Testis (tissue), 3 donors: ENCODE results near the gene HERPUD1. TPM values are rescaled to one million over a fixed set of nuclear protein-coding genes. Genes with fewer than 3 reads are reported as not detected.
"Not testable (repeated sequence)": the region's sequence is repeated elsewhere in the genome, so short reads cannot be mapped to it uniquely, and the experiment has no call there.

Experiments
- DNase-seq: peaks from one replicate; pipeline ENCODE4 v3.0.0-alpha.2; 2019
- H3K27ac ChIP-seq, 2 donors: fragments of 200-600 bp; sonication (generic); one replicate each; pipeline ENCODE4 v1.5.1; 2019
- H3K27me3 ChIP-seq: fragments of 200-600 bp; sonication (generic); one replicate; pipeline ENCODE4 v1.5.1; 2019
- H3K36me3 ChIP-seq: fragments of 200-600 bp; sonication (generic); one replicate; pipeline ENCODE4 v1.5.1; 2017; ENCODE audit warnings: low read depth; ENCODE audit errors: missing control alignments
- H3K4me1 ChIP-seq: fragments of 200-600 bp; sonication (generic); one replicate; pipeline ENCODE4 v1.5.1; 2019
- H3K4me3 ChIP-seq, 2 donors: fragments of 200-600 bp; sonication (generic); one replicate each; pipeline ENCODE4 v1.5.1; 2017 to 2019
- H3K9me3 ChIP-seq: fragments of 200-600 bp; sonication (generic); one replicate; pipeline ENCODE4 v1.5.1; 2017
- POLR2A ChIP-seq: fragments of 450-650 bp; IDR thresholded peaks from one replicate; pipeline ENCODE4 v1.6.1; 2017; ENCODE audit warnings: antibody characterized with exemption, mild to moderate bottlenecking, moderate library complexity
- WGBS, 2 donors: methylation state at CpG; one replicate each; pipeline ENCODE4 v1.1.5; 2018; 5-methylcytosine and 5-hydroxymethylcytosine counted together
- intact Hi-C: fragments of 100-400 bp; cut with DNase I; formaldehyde crosslinking; loops from one replicate; pipeline ENCODE4 v1.15.1; 2023; ENCODE audit warnings: low total_unique reads
- polyA plus RNA-seq: library from polyadenylated mRNA; stranded (reverse); fragments of 350-450 nt; fragmentation: Illumina TruSeq; extraction: RNeasy Lipid Tissue Mini Kit (QIAGEN cat#74804); gene quantifications from one replicate; pipeline ENCODE4 v1.2.3, GENCODE V29; 2014; ENCODE audit warnings: low read depth, low replicate concordance; ENCODE audit not compliant: insufficient read depth
- total RNA-seq, 2 donors: library from RNA; depleted of rRNA; stranded (reverse); fragments of >200 nt; gene quantifications; one replicate each; pipeline ENCODE4 v1.2.3, GENCODE V29; 2016
- TF ChIP-seq, protein P1 (sequence below), 3 experiments: fragments of 450-650 bp in 2 of 3; fragments of 200-600 bp in 1 of 3; sonication (generic) in 1 of 3; IDR thresholded peaks; one replicate each; pipeline ENCODE4 v1.5.1; 2016 to 2019; ENCODE audit warnings: antibody characterized with exemption in 3 of 3, mild to moderate bottlenecking in 2 of 3, moderate library complexity in 1 of 3

The HERPUD1 gene
- total and polyA plus RNA-seq, 3 donors from 2014 or later: 68.0 to 90.8 (median 88.9) TPM

- Histone ChIP-seq H3K27ac (peak overlapping the region; percentile 73 to 84), H3K4me3 (peak overlapping the region in 1 of 2 donors; percentile 79), H3K27me3 (no peaks in the 10 kb centered on the region), H3K36me3 (no peaks in the 10 kb centered on the region), H3K9me3 (no peaks in the 10 kb centered on the region), H3K4me1 (peaks cover 22% of the 10 kb centered on the region)
- no peak for TF ChIP-seq POLR2A
- TF ChIP-seq, protein P1, sequence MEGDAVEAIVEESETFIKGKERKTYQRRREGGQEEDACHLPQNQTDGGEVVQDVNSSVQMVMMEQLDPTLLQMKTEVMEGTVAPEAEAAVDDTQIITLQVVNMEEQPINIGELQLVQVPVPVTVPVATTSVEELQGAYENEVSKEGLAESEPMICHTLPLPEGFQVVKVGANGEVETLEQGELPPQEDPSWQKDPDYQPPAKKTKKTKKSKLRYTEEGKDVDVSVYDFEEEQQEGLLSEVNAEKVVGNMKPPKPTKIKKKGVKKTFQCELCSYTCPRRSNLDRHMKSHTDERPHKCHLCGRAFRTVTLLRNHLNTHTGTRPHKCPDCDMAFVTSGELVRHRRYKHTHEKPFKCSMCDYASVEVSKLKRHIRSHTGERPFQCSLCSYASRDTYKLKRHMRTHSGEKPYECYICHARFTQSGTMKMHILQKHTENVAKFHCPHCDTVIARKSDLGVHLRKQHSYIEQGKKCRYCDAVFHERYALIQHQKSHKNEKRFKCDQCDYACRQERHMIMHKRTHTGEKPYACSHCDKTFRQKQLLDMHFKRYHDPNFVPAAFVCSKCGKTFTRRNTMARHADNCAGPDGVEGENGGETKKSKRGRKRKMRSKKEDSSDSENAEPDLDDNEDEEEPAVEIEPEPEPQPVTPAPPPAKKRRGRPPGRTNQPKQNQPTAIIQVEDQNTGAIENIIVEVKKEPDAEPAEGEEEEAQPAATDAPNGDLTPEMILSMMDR (IDR thresholded peaks at IDR 0.05): no peak
- DNase-seq: no peak
- intact Hi-C loops: no loop called here
- WGBS, 2 donors: 66 to 80% methylated on average over 3 to 6 of the region's 6 CpGs
Observed at GRCh38 chr16:56988161-56988947, 56.4 kb downstream of the HERPUD1 start.

DNA sequence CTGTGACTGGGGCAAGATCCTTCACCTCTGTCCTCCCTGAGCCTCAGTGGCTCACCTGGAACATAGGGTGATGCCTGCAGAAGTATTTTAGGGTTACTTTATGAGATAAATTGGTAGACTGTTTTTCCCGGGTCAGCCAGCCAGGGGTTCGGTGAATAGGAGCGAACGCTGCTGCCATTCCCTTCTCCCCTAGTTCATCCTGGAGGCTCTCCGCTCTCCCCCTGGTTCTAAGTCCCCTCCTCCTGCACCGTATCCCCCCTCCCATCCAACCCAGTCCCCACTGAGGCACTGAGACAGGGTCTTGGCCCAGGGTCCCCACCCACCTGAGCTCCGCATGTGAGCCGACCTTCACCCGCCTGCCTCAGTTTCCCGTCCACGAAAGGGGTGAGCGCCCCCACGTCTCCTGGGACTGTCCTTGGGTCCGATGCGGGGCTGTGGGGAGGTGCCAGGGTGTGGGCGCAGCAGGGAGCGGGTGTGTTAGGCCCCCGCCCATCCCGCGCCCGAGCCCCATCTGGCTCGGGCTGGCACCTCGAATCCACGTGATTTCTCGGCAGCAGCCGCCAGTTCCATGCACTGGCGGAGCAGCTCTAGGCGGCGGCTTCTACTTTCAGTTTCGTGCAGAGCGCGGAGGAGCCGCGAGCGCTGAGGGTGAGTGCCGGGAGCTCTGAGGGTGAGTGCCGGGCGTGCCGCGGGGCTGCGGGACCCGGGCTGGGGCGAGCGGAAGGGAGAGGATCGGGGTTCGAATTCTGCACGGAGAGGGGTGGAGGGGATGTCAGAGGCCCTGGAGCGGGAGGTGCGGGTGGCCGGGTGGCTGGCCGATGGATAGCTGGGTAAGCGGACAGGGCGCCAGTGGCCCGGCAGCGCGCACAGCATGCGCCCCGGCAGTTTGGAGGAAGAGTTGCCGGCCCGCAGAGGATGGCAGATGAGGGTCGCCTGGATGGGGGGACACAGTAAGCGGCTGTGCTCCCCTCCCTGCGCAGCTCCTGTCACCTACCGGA, 57.3 kb downstream of the HERPUD1 start, which contains the start of gene NLRC5:
TSS of gene NLRC5 (plus strand) at position 610 of the 998 bp plus-strand sequence. CDS start 31,156 bp downstream, outside the sequence.
- peaks cover 22% of the 10 kb centered on the region for H3K4me1 ChIP-seq
- H3K9me3 ChIP-seq: no peaks in the 10 kb centered on the region
- H3K27me3 ChIP-seq: no peaks in the 10 kb centered on the region
- no peaks in the 10 kb centered on the region for H3K36me3 ChIP-seq
- WGBS, 2 donors: 3% methylated on average over 27 to 64 of the region's 64 CpGs
- intact Hi-C loops: no loop called here
- no peak for TF ChIP-seq POLR2A
- TF ChIP-seq, protein P1 (IDR thresholded peaks at IDR 0.05): no peak
- peak within 1 kb of the TSS; percentile 73 to 84 for H3K27ac ChIP-seq
- H3K4me3 ChIP-seq: peak within 1 kb of the TSS; percentile 66 to 79
- peak; percentile 87 for DNase-seq

DNA sequence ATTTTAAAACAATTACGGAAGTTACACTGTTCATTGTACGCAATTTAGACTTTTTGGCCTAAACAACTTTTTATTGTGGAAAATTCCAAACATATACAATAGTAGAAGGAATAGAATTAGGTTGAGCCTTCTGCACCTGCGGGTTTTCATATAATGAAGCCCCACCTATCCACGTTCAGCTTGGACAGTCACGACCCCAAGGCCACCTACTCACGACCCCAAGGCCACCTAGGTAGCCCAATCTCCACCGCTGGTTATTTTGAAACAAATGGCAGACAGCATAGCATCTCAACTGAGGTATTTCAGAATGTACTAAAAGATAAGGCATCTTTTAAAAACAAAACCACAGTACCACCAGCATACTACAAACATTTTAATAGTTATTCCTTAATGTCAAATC, 58.0 kb downstream of the HERPUD1 start:
- peak overlapping the region; percentile 66 to 79 for H3K4me3 ChIP-seq
- no peaks in the 10 kb centered on the region for H3K9me3 ChIP-seq
- DNase-seq: no peak
- peaks cover 22% of the 10 kb centered on the region for H3K4me1 ChIP-seq
- TF ChIP-seq, protein P1 (IDR thresholded peaks at IDR 0.05): no peak
- TF ChIP-seq POLR2A: no peak
- intact Hi-C loops: no loop called here
- H3K36me3 ChIP-seq: no peaks in the 10 kb centered on the region
- H3K27ac ChIP-seq: peak overlapping the region; percentile 73 to 84
- WGBS, 2 donors: 7 to 15% methylated on average over 7 of the region's 7 CpGs
- H3K27me3 ChIP-seq: no peaks in the 10 kb centered on the region

GRCh38 chr16:56990407-56991286, 58.7 kb downstream of the HERPUD1 start:
- no peaks in the 10 kb centered on the region for H3K36me3 ChIP-seq
- no peak overlapping the region for H3K27ac ChIP-seq
- no peak for DNase-seq
- no peaks in the 10 kb centered on the region for H3K9me3 ChIP-seq
- H3K4me1 ChIP-seq: peaks cover 22% of the 10 kb centered on the region
- 61 to 71% methylated on average over 16 of the region's 16 CpGs for WGBS, 2 donors
- peak overlapping the region; percentile 66 to 79 for H3K4me3 ChIP-seq
- no peak for TF ChIP-seq POLR2A
- TF ChIP-seq, protein P1 (IDR thresholded peaks at IDR 0.05): no peak
- H3K27me3 ChIP-seq: no peaks in the 10 kb centered on the region
- intact Hi-C loops: no loop called here

DNA sequence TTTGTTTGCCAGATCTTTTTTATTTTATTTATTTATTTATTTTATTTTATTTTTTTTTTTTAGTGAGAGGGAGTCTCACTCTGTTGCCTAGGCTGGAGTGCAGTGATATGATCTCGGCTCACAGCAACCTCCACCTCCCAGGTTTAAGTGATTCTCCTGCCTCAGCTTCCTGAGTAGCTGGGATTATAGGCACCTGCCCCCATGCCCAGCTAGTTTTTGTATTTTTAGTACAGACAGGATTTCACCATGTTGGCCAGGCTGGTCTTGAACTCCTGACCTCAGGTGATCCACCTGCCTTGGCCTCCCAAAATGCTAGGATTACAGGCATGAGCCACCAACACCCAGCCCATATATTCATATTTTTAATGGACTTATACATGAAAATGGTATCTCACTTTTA, 60.5 kb downstream of the HERPUD1 start:
- H3K36me3 ChIP-seq, intact Hi-C loops, H3K27ac ChIP-seq, H3K4me3 ChIP-seq, DNase-seq, H3K27me3 ChIP-seq, H3K9me3 ChIP-seq: not testable (repeated sequence)
- WGBS, 2 donors: 88 to 100% methylated on average over 1 of the region's 1 CpG
- H3K4me1 ChIP-seq: peaks cover 22% of the 10 kb centered on the region
